HG02981 (cell line): ENCODE measurements around the gene RABL3.
"Not testable (repeated sequence)": the region's sequence is repeated elsewhere in the genome, so short reads cannot be mapped to it uniquely, and the experiment has no call there.

Source experiments
- ATAC-seq: cut with Tn5 transposase; IDR thresholded peaks from one replicate; pipeline ENCODE4 v1.9.1; 2021; ENCODE audit warnings: mild to moderate bottlenecking, moderate library complexity; ENCODE audit not compliant: unreplicated experiment

Gene RABL3

DNA sequence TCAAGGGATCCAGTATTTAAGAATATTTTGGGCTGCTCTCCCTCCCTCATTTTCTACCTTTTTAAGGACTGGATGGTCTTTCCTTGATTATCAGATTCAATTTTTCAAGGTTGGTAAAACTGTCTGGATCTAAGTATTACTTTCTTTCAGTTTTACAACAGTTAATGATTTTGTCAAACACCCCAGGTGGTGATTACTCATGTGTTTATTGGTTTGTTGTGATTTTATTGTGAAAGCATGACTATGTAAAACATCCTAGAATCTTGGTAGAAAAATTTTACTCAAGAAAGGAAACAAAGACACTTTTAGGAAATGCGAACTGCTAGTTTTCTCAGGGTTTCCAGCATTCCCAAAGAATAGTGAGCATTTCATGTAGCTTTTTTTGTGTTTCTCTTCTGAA lies 7.5 kb upstream of the RABL3 start:
- ATAC-seq: peak; percentile 54

DNA sequence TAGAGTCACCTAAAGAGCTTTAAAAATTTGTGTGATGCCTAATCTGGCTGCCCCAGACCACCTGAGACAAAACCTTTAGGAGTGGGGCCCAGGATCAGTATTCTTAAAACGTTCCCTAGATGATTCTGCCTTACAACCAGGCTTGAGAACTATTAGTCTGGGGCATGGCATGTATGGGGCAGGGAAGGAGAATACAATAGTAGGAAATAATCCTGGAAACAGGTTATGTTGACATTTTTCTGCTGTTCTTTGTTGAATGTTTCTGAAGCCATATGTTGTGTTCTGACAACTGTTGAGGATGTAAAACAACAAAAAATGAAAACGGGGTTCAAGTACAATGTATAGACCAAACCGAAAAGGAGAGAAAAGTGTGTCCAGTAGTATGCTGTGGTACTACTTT lies 3.1 kb upstream of the RABL3 start:
- no peak for ATAC-seq

DNA sequence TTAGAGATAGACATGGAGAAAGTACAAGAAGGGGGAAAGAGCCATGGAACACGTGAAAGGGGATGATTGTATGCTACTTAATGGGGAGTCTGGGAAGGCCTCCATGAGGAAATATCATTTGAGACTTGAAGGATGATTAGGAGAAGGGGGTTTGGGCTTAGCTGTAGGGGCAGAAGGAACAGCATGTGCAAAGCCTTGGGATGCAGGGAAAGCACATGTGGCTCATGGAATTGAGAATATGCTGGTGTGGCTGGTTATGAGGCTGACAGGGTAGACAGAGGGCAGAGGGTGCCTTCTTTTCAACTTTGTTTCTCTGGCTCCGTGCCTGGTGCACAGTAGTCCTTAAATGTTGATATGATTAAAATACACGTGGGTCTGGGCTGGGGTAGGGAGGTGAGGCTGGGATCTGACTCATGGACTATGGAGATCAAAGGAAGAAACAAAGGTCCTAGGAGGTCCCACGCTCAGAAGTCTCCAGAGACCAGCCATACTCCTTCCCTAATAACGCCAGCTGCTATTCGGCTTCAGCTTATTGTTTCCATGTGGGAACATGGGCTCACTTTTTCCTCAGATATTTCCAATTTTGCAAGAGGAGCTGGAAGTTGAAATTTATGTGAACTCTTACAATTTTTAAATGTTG lies 1.4 kb upstream of the RABL3 start:
- ATAC-seq: no peak

DNA sequence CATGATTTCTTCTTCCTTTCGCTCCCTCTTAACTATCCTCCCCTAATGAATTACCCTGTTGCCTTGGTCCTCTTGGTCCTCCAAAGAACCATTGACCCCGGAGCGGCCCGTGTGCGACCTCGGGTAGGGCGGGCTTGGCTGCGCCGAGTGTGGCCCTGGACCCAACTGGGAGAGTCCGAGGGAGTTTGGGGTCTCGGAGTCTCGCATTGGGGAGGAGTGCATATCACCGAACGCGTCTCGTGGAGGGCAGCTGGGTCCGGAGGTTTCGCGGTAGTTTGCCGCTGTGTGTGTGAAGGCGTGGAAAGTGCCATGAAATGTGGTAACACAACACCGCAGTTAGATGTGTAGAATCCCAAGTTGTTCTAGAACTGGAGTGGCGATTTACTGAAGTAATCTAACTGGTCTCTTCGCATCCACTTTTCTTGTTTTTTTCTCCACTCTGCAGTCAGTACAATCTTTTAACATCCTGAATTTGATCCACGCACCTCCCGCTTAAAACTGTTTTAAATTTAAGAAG lies 591 bp upstream of the RABL3 start:
- ATAC-seq: peak; percentile 13

DNA sequence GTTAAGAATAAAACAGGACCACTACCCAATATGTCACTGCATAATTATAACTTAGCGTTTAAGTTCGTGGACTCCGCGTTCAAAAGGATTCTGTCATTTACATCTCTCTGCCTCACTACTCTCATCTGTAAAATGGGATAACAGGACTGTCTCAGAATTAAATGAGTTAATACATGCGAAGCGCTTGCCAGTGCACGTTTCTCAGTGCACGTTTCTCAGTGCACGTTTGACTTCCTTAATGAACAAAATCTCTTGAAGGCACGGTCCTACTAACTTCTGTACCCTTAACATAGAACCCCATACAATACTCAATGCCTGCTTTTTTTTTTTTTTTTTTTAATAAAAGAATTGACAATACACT lies 499 bp downstream of the RABL3 start:
- peak; percentile 15 for ATAC-seq

DNA sequence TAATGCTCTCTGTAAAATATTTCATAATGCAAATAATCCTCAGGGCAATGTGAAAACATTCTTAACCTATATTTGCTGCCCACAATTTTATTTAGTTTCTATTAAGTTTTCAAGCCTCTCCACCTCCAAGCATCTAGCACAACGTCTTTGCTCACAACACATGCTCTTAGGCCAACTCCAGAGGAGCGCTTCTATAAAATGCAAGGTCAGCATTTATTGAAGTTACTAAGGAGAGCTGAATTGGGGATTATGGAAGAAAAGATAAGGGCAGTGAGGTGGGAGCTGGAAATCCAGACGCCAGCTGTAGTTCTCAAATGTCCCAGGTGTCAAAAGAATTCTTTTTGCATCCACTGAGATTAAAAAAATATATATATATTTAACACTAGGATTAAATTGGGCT lies 996 bp downstream of the RABL3 start:
- no peak for ATAC-seq

DNA sequence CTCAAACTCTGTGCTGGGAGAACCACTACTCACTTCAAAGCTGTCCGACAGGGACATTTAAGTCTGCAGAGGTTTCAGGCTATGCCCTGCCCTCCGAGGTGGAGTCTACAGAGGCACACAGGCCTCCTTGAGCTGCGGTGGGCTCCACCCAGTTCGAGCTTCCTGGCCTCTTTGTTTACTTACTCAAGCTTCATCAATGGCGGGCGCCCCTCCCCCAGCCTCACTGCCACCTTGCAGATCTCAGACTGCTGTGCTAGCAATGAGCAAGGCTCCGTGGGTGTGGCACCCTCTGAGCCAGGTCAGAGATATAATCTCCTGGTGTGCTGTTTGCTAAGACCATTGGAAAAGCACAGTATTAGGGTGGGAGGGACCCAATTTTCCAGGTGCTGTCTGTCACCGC lies 4.3 kb downstream of the RABL3 start:
- not testable (repeated sequence) for ATAC-seq

DNA sequence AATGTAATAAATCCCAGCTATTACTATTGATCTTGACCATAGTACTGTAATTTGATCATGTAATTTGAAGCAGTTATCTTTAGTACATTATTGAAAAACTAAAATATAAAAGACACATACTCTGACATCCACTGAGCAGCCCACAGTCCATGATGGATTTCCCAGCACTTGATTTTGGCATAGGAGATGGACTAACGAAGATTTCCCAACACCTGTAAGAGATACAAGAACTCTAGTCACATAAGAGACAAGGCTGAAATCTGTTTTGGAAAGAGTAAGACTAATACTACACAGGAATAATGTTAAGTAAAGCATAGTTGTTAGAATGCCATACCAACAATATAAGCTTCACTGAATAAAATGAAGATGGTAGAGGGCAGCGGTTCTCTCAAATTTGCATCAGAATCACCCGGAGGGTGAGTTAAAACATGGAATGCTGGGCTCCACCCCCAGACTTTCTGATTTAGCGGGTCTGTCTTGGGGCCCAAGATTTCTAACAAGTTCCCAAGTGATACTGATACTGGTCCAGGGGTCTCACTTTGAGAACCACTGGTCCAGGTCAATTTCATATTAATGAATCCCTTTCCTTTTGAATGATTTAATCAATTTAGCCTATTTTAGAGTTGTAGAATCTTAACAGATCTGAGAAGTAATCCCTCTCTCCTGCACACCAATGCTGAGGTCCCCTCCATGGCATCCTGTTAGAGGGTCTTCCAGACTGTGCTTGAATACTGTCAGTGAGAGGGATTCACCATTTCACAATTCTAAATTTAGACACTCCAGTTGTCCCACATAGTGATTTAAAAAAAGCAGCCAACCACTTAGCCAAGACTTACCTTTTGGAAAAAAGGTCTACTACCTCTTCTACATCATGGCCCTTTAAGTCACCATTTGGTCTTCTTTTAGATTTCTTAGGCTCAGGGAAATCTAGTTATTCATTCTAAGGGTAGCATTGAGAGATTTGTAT lies 11.5 kb downstream of the RABL3 start:
- no peak for ATAC-seq

DNA sequence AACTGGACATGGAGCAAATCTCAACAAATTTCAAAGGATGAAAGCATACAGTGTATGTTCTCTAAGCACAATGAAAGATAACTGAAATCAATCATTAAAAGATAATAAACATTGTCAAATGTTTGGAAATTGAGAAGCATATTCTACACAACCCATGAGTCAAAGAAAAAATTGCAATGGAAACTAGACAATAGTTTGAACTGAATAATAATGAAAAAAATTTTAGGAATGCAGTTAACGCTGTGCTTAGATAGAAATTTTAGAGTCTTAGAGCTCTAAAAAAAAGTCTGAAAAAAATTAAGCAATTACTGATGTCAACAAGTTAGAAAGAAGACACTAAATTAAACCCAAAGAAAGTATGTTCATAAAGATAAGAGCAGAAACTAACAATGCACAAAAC lies 15.5 kb downstream of the RABL3 start:
- no peak for ATAC-seq

DNA sequence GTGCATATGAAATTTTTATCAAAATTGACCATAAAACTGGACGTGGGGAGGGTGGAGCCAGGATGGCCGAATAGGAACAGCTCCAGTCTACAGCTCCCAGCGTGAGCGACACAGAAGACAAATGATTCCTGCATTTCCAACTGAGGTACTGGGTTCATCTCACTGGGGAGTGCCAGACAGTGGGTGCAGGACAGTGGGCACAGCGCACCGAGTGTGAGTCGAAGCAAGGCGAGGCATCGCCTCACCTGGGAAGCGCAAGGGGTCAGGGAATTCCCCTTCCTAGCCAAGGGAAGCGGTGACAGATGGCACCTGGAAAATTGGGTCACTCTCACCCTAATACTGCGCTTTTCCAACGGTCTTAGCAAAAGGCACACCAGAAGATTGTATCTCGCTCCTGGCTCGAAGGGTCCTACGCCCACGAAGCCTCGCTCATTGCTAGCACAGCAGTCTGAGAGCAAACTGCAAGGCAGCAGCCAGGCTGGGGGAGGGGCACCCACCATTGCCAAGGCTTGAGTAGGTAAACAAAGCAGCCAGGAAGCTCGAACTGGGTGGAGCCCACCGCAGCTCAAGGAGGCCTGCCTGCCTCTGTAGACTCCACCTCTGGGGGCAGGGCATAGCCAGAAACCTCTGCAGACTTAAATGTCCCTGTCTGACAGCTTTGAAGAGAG lies 23.0 kb downstream of the RABL3 start:
- not testable (repeated sequence) for ATAC-seq

DNA sequence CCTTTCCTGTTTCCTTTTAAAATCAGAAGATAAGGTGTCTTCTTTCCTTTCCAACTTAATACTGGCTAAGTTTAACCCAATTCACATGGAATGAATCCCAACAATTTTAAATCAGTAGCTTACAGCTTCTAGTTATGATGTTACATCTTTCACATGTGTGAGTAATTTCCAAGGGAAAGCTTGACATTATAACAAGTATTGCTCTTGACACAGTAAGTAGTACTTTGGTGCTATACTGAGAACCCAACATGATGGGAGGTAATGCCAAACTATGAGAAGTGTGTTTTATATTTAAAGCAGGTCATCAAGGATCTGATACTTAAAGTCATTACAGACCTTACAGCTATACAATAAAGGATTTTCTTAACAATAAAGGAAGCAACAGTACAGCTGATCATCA lies 29.1 kb downstream of the RABL3 start:
- ATAC-seq: no peak

DNA sequence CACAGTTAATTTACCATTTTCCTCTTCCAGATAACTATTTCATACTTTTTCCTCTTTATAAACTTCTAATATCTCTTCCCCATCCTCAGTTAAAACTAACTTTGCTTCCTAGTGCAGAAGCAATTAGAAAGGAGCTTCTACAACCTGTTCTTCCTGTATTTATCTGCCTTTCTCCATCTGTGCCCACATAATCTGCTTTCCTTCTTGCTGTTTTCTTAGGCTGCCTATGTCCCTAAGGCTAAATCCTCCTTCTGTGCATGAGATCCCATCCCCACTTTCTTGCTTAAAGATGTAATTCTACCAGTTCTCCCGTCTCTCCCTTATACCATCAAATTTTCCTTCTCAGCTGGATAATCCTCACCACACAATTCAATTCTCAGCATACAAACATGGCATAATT lies 31.9 kb downstream of the RABL3 start:
- ATAC-seq: no peak

DNA sequence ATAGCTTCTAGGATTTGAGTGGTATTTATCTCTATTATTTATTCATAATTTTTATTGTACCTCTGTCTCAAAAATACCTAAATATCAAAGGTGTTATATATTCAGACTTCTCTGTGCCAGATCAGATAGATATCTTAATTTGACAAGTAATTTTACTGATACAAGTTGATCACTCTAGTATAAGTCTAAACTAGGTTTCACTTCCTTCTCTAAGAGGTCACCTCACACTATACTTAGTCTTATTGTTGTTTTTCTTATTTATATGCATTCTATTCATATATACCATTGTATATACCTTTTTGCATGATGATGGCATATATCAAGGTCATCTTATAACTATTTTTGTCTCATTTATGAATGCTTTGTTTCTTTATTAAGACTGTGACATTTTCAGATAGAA lies 33.9 kb downstream of the RABL3 start:
- no peak for ATAC-seq

DNA sequence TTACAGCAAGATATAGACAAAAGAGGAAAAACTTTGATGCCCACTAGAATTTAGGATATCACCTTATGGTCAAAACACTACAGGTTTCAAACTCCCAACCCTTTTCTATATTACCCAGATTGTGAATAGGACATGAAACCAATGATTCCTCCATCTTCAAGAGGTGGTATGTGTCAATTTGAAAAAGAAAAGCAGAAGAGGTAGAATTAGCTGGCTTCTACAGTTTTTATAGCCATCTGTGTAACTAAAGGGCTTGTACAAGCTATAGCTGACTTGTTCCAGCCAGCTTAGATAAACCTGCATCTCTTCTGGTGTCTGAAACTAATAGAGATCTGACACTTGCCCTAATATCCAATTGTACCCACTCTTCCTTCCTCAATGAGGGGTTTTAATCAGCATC lies 35.4 kb downstream of the RABL3 start:
- no peak for ATAC-seq

DNA sequence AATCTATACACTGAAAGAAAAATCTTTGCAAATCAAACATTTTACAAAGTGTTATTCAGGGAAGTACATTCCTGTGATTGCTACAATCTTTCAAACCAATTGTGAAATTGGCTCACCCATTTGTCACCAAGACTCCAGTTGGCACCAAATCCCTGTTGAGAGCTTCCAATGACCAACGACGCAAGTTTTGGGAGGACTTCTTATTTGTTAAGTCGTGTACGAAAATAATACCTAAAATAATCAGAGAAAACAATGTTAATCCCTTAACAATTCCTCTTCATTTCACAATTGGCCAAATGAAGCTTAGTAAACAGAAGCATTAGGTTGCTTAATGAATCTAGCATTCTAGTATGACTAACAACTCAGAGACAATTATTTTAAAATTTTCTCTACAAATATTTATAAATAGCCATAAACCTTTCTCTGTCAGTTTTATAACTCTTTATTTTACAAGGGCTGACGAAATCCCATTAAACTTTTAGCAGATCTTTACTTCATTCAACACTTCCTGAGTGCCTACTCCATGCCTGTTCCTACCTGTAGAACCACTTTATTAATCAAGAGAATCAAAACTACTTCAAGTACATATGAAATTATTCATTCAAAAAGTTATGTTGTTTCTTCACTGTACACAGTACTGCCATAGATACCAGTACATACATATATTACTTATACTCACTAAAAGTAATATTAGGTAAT lies 36.3 kb downstream of the RABL3 start:
- ATAC-seq: no peak

DNA sequence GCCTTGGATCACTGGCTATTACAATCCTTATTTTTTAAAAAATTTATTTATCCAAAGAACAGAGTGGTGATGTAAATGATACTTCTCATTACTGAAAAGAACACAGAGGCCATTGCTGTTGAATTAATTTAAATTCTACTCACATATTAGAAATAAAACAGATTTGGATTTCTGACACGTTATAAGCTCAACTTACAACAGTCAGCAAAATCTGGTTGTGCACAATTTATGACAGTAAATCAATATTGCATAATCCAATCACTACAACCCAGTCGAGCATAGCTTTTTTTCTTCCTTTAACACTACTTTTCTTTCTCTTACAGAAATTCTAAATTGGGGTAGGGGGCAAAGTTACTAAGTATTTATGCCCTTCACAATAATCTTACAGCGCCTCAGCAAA lies 43.0 kb downstream of the RABL3 start:
- no peak for ATAC-seq

DNA sequence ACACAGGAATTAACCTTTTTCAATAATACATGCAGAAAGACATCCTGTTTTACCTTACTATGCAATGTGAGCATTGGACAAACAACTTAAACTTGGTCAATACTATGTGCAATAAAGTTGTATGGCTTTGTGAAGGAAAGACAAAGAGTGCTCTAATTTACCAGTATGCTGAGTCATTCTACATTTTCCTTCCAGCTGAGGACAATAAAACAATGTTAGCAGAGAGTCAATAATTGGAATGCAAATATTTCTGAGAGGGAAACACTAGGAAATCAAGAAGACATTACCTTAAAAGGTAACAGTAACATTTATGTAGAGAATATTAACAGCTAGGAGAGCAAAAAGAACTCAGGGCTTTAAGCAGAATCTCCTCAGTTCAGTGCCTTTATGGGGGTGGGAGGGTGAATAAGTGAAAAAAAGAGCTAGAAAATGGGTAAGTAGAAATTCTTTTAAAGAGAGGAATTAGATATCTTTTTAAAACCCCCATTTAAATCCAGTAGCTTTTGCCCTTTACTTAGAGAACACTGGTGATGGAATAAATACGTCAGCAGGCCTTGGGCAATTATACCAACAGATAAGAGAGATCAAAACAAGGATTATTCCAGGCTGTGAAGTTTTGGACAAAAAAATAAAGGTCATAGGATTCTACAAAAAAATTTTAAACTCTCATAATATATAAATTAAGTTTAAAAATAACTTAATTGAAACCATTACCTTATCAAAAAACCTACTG lies 48.7 kb downstream of the RABL3 start:
- no peak for ATAC-seq

DNA sequence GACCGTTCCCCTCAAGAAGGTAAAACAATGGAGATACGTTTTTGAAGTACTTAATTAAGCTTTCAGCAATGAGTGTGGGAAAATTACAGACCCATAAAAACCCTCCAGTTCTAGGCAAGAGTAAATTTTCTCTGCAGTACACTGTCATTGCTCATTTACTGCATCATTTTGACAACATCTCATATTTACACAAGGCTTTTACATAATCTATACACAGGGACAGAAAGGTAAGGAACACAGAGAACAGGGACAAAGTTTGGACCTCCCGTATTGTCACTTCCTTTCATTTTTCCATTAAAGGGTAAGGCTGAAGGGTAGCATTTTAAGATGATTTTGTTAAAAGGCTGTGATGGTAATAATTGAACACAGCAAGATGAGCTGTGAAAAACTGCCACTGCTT lies 52.9 kb downstream of the RABL3 start:
- ATAC-seq: no peak

DNA sequence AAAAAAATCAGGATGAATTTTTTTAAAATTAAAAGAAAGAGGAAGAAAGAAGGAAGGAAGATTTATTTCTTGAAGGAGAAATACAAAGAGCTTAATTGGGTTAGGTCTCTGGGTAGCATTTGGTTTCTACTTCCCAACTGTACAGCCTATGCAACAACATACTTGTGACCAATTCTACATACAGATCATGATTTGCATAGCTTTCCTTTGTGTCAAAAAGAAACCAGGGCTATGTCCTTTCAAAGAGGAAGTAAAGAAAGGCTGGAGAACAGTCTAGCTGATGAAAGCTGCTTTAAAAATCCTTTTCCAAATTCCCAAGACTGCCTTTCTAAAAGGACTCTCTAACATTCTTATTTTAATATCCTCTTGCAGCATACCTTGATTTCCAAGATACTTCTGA lies 54.2 kb downstream of the RABL3 start:
- peak; percentile 92 for ATAC-seq

DNA sequence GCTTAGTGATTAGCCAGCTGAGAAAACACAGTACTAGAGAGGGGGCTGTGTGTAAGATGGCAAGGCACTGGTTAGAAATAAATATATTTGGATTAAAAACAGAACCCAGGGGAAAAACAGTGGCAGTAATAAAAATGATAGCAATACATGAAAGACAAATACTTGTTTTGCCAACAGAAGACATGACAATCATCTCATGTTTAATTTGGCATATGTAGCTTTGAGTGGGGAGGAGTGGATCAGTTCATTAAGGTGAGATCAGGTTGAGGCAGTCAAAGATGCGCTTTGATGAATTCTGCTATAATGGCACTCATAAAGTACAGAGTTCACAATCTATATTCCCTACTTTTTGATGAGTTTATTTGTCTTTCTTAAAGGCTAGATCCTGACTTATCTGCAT lies 56.9 kb downstream of the RABL3 start:
- ATAC-seq: no peak
